B cell (primary cell): Measurements from ENCODE around the gene SHPK. TPM values are rescaled to one million over a fixed set of nuclear protein-coding genes. Genes with fewer than 3 reads are reported as not detected.

Experiments used
- ATAC-seq: fragments of 200-7000 bp; cut with Tn5 transposase; one replicate; pipeline ENCODE4 v1.10.0; 2021; ENCODE audit warnings: low read depth, mild to moderate bottlenecking, moderate number of reproducible peaks, moderate library complexity
- CTCF ChIA-PET: fragments of 350-600 bp; sonication (Branson Sonifier 250); formaldehyde crosslinking; loops from one replicate; lab custom pipeline; 2021; ENCODE audit warnings: antibody characterized with exemption, inconsistent platforms; lab: Charles Lee
- POLR2A ChIA-PET: fragments of 350-600 bp; sonication (Branson Sonifier 250); formaldehyde crosslinking; loops from one replicate; lab custom pipeline; 2021; ENCODE audit warnings: antibody characterized with exemption; lab: Charles Lee
- DNase-seq: peaks from one replicate; pipeline ENCODE4 v3.0.0; 2013
- H2AFZ ChIP-seq: 2 replicates; pipeline ENCODE4 v1.6.1; 2012; ENCODE audit warnings: mild to moderate bottlenecking, low read depth, low read length; ENCODE audit not compliant: insufficient read depth, poor library complexity, severe bottlenecking
- H3K27ac ChIP-seq, 2 donors: 1 replicate in 1 of 2; 2 replicates in 1 of 2; pipeline ENCODE4 v1.5.1; 2012 to 2013; ENCODE audit warnings: low read length in 2 of 2, mild to moderate bottlenecking in 2 of 2, moderate library complexity in 1 of 2
- H3K27me3 ChIP-seq, 4 experiments: fragments of 200-600 bp in 1 of 4; sonication (generic) in 1 of 4; replicated peaks in 1 of 4; 1 replicate in 2 of 4; 2 replicates in 2 of 4; pipeline versions ENCODE4 v1.6.1 to v1.7.0; 2013 to 2016; ENCODE audit warnings: low read length in 3 of 4, mild to moderate bottlenecking in 2 of 4, mixed read lengths in 1 of 4, moderate library complexity in 1 of 4; ENCODE audit not compliant: insufficient read depth in 4 of 4, control insufficient read depth in 3 of 4; ENCODE audit errors: control extremely low read depth in 1 of 4
- H3K36me3 ChIP-seq, 2 experiments: replicated peaks in 1 of 2; 1 replicate in 1 of 2; 2 replicates in 1 of 2; pipeline versions ENCODE4 v1.6.1 to v1.7.1; 2013; ENCODE audit warnings: low read length in 1 of 2; ENCODE audit not compliant: insufficient read depth in 2 of 2, control insufficient read depth in 1 of 2; ENCODE audit errors: control extremely low read depth in 1 of 2, extremely low read depth in 1 of 2
- H3K4me1 ChIP-seq, 2 donors: fragments of 200-600 bp in 1 of 2; sonication (generic) in 1 of 2; 1 replicate in 1 of 2; 2 replicates in 1 of 2; pipeline versions ENCODE4 v1.5.1 to v1.6.1; 2013 to 2017; ENCODE audit warnings: low read length in 2 of 2; ENCODE audit not compliant: control insufficient read depth in 2 of 2, insufficient read depth in 2 of 2
- H3K4me2 ChIP-seq: replicated peaks from 2 replicates; pipeline ENCODE3; 2012; ENCODE audit warnings: mild to moderate bottlenecking, low read depth, low read length; ENCODE audit not compliant: poor library complexity, severe bottlenecking
- H3K4me3 ChIP-seq, 5 experiments: fragments of 200-600 bp in 1 of 5; sonication (generic) in 1 of 5; 1 replicate in 3 of 5; 2 replicates in 2 of 5; pipeline versions ENCODE4 v1.5.1 to v1.7.0; 2011 to 2016; ENCODE audit warnings: low read length in 4 of 5, mild to moderate bottlenecking in 4 of 5, low read depth in 2 of 5, control low read depth in 1 of 5, moderate library complexity in 1 of 5; ENCODE audit not compliant: insufficient read depth in 1 of 5; ENCODE audit errors: control extremely low read depth in 1 of 5, extremely low read depth in 1 of 5
- H3K79me2 ChIP-seq: fragments of 200-600 bp; sonication (generic); one replicate; pipeline ENCODE4 v1.6.0; 2016; ENCODE audit warnings: low read length; ENCODE audit not compliant: control insufficient read depth, insufficient read depth
- H3K9ac ChIP-seq: fragments of 200-600 bp; sonication (generic); 2 replicates; pipeline ENCODE4 v1.6.1; 2017; ENCODE audit warnings: mild to moderate bottlenecking, low read length, moderate library complexity
- H3K9me3 ChIP-seq, 3 donors: one replicate each; pipeline versions ENCODE4 v1.6.1 to v1.7.1; 2013; ENCODE audit warnings: low read length in 2 of 3; ENCODE audit not compliant: control insufficient read depth in 2 of 3, insufficient read depth in 1 of 3; ENCODE audit errors: control extremely low read depth in 1 of 3
- H4K20me1 ChIP-seq: 2 replicates; pipeline ENCODE4 v1.6.0; 2012; ENCODE audit warnings: mild to moderate bottlenecking, low read length; ENCODE audit not compliant: insufficient read depth, control insufficient read depth, poor library complexity, severe bottlenecking
- H3K27ac Mint-ChIP-seq: one replicate; pipeline ENCODE4 v1.8.0; 2021; ENCODE audit warnings: mixed read lengths
- H3K27me3 Mint-ChIP-seq: one replicate; pipeline ENCODE4 v1.8.0; 2021; ENCODE audit warnings: mixed read lengths
- H3K4me1 Mint-ChIP-seq: one replicate; pipeline ENCODE4 v1.8.0; 2021; ENCODE audit warnings: mixed read lengths
- H3K4me3 Mint-ChIP-seq: one replicate; pipeline ENCODE4 v1.8.0; 2021; ENCODE audit warnings: mixed read lengths
- H3K9me3 Mint-ChIP-seq: one replicate; pipeline ENCODE4 v1.8.0; 2022; ENCODE audit warnings: mixed read lengths; ENCODE audit not compliant: insufficient read depth
- EZH2 ChIP-seq: IDR thresholded peaks from 2 replicates; pipeline ENCODE4 v1.6.1; 2012; ENCODE audit warnings: borderline replicate concordance, low read depth, mild to moderate bottlenecking, moderate library complexity, low read length; ENCODE audit not compliant: insufficient read depth, poor library complexity, severe bottlenecking
- WGBS: methylation state at CpG from one replicate; pipeline ENCODE4 v1.1.5; 2013; ENCODE audit warnings: missing lambda C conversion rate; ENCODE audit not compliant: insufficient coverage; 5-methylcytosine and 5-hydroxymethylcytosine counted together
- intact Hi-C: fragments of 100-400 bp; cut with micrococcal nuclease; formaldehyde crosslinking; loops from one replicate; pipeline ENCODE4 v1.10.0; 2022
- polyA plus RNA-seq: library from polyadenylated mRNA; depleted of rRNA; stranded (reverse); fragments of >200 nt; gene quantifications from 2 replicates; pipeline ENCODE4 v1.2.3, GENCODE V29; 2012
- total RNA-seq, 2 donors: library from RNA; stranded (reverse); fragments of 120-200 nt in 1 of 2; gene quantifications; 1 replicate in 1 of 2; 2 replicates in 1 of 2; pipeline versions ENCODE4 v1.2.3 to v1.2.4, GENCODE V29; 2013 to 2022
- TF ChIP-seq, protein P1 (sequence below): fragments of 200-600 bp; IDR thresholded peaks from one replicate; pipeline ENCODE4 v1.8.0; 2022; ENCODE audit warnings: antibody characterized with exemption, mild to moderate bottlenecking

Gene SHPK
- total and polyA plus RNA-seq, 2 donors (not counting 1 experiment from before 2014, with no cell fraction given), result 5.9 to 16.1 TPM

DNA sequence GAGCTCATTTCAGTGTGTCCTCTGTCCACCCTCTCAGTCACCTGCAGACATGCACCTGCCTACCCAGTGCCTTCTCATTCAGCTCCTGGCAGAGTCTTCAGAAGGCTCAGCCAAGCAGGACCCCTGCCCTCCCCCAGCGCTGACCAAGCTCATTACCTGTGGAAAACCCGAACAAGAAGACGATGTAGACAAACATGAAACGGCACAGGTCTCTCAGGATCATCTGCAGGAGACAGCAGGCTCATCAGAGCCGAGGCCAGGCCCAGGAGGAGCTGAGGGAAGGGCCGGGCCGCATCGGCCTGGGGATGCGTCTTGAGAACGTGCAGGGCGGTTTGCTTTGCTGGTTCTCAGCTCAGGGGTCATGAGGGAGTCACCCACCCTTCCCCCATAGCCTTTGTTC is 59.1 kb downstream of the SHPK start:
- intact Hi-C loops, result no loop called here
- H3K4me2 ChIP-seq, result no peak overlapping the region
- H3K27ac ChIP-seq, result no peak overlapping the region
- H3K9me3 ChIP-seq, result peaks cover 0 to 3% (median 0%) of the 10 kb centered on the region in 3 donors
- H3K9ac ChIP-seq, result no peak overlapping the region
- H3K4me3 ChIP-seq, result no peak overlapping the region
- H2AFZ ChIP-seq, result no peak overlapping the region
- WGBS, result 93% methylated on average over 5 of the region's 11 CpGs
- ChIA-PET CTCF (interaction anchor here (0.9 kb wide), 1 partner anchor 161 kb away, joined by 3 read pairs; no protein-coding TSS in a partner anchor), POLR2A (interaction anchor here (0.5 kb wide), 1 partner anchor 16 kb away, joined by 8 read pairs; no protein-coding TSS in a partner anchor)
- Mint-ChIP-seq H3K9me3 (no peaks in the 10 kb centered on the region), H3K27me3 (no peaks in the 10 kb centered on the region), H3K4me1 (no peaks in the 10 kb centered on the region), H3K4me3 (no peak overlapping the region), H3K27ac (no peak overlapping the region)
- no peak for TF ChIP-seq EZH2
- TF ChIP-seq, protein P1, sequence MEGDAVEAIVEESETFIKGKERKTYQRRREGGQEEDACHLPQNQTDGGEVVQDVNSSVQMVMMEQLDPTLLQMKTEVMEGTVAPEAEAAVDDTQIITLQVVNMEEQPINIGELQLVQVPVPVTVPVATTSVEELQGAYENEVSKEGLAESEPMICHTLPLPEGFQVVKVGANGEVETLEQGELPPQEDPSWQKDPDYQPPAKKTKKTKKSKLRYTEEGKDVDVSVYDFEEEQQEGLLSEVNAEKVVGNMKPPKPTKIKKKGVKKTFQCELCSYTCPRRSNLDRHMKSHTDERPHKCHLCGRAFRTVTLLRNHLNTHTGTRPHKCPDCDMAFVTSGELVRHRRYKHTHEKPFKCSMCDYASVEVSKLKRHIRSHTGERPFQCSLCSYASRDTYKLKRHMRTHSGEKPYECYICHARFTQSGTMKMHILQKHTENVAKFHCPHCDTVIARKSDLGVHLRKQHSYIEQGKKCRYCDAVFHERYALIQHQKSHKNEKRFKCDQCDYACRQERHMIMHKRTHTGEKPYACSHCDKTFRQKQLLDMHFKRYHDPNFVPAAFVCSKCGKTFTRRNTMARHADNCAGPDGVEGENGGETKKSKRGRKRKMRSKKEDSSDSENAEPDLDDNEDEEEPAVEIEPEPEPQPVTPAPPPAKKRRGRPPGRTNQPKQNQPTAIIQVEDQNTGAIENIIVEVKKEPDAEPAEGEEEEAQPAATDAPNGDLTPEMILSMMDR, result no peak
- DNase-seq, result no peak
- ATAC-seq, result no peak
- no peaks in the 10 kb centered on the region for H4K20me1 ChIP-seq
- H3K4me1 ChIP-seq, result no peaks in the 10 kb centered on the region
- peaks cover 1 to 6% of the 10 kb centered on the region in 2 experiments for H3K36me3 ChIP-seq
- no peaks in the 10 kb centered on the region for H3K79me2 ChIP-seq
- no peaks in the 10 kb centered on the region for H3K27me3 ChIP-seq

DNA sequence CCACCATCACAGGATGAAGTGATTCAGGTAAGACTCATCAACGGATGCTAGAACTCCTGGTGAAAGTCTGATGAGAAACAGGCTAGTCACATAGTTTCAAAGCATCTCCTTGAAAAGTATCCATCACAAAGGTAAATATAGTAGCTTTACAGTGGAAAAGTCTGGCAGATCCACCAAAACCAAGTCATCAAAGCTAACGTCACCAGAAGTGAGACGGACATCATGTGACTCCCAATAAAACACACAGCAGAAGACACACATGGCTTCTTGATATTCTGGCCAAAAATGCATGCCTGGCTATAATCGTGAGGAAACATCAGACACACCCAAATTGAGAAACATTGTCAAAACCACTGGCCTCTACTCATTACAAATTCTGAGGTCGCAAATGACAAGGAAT is 60.5 kb downstream of the SHPK start:
- no peak overlapping the region for H3K27ac ChIP-seq
- Mint-ChIP-seq H3K4me1 (no peaks in the 10 kb centered on the region), H3K4me3 (no peak overlapping the region), H3K9me3 (no peaks in the 10 kb centered on the region), H3K27ac (no peak overlapping the region), H3K27me3 (no peaks in the 10 kb centered on the region)
- no peaks in the 10 kb centered on the region for H3K4me1 ChIP-seq
- H3K79me2 ChIP-seq, result no peaks in the 10 kb centered on the region
- no peak overlapping the region for H2AFZ ChIP-seq
- 93% methylated on average over 4 of the region's 5 CpGs for WGBS
- H3K4me3 ChIP-seq, result no peak overlapping the region
- H3K9me3 ChIP-seq, result peaks cover 0 to 3% (median 0%) of the 10 kb centered on the region in 3 donors
- H4K20me1 ChIP-seq, result no peaks in the 10 kb centered on the region
- no peak for ATAC-seq
- H3K36me3 ChIP-seq, result peaks cover 1 to 8% of the 10 kb centered on the region in 2 experiments
- no peak for DNase-seq
- H3K9ac ChIP-seq, result no peak overlapping the region
- TF ChIP-seq EZH2, result no peak
- TF ChIP-seq, protein P1, result no peak
- ChIA-PET CTCF (no interaction called here), POLR2A (no interaction called here)
- intact Hi-C loops, result no loop called here
- H3K27me3 ChIP-seq, result no peaks in the 10 kb centered on the region
- H3K4me2 ChIP-seq, result no peak overlapping the region
